NCI-H2171 treated with DMSO at 0.1 percent for 48 hours (cell line): Measurements from ENCODE around the gene CDKN2AIP.
"Not testable (repeated sequence)": the region's sequence is repeated elsewhere in the genome, so short reads cannot be mapped to it uniquely, and the experiment has no call there.

Source experiments
- DNase-seq: peaks from one replicate; lab custom pipeline; 2025; lab: John Stamatoyannopoulos, UW

CDKN2AIP gene

DNA sequence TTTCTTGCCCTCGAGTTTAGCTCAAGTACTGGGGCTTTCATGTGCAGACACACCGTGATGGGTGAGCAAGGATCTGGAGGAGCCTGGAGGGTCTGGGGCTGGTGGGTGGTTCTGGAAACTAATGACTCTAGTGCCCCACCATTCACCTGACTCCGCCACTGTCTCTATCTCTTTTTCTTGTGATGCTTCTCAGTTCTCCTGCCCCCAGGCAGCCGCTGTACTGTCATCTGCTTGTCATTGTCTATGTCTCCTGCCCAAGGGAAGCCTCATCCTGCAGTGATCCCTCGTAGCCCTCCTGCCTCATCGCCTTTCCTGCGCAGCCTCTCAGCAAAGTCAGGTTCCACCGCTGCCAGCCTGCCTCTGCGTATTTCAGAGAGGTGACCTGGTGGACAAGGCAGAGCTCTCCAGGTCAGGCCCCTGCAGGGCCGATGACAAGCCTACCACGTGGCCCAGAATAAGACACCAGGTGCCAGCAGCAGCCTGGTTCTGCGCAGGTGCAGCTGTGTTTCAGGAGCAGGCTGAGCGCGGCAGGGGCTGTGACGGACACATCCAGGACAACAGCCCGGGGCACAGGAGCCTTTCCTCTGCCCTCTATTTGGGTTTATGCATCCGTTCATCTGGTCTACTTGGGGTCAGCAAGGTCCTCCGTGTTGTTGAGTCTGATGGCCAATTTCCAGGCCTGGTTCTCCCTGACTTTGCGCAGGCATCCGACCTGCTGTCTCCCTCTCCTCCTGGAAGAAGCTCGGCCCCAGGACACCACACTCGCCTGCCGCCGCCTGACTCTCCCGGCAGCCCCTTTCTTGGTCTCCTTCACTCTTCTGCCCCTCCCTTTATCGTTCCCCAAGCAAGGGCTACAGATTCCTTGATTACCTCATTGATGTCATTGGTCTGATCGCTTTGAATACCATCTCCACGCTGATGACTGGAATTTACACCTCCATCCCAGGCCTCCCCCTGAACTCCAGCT is 30.9 kb upstream of the CDKN2AIP start:
- DNase-seq: no peak

- peak; percentile 66 for DNase-seq
Observed at GRCh38 chr4:183416879-183417755, 27.3 kb upstream of the CDKN2AIP start.

- no peak for DNase-seq
Observed at GRCh38 chr4:183422962-183423631, 21.3 kb upstream of the CDKN2AIP start.

DNA sequence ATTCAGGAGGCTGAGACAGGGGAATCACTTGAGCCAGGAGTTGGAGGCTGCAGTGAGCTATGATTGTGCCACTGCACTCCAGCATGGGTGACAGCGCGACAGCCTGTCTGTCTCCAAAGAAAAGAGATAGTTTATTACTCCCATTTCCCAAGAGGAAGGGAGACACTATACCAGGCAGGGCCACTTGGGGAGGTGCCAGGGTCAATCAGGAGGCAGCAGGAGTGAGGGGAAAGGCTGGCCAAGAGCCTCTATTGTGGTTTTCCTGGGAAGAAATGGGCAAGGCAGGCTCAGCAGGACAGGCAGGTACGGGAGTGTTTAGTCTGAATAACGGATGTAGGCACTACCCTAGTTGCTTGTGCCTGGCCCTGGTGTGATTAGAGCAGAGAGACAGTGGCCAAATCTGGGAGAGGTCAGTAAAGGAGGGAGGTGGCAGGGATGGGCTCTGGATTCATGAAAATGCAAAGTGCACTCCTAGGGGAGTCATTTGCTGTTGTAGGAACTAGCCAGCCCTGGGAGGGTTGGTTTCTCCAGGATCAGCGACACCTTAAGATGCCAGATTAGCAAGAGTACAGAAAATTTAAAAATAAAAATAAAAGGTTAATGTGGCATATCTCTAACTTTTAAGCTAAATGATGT is 20.2 kb upstream of the CDKN2AIP start:
- DNase-seq: no peak

DNA sequence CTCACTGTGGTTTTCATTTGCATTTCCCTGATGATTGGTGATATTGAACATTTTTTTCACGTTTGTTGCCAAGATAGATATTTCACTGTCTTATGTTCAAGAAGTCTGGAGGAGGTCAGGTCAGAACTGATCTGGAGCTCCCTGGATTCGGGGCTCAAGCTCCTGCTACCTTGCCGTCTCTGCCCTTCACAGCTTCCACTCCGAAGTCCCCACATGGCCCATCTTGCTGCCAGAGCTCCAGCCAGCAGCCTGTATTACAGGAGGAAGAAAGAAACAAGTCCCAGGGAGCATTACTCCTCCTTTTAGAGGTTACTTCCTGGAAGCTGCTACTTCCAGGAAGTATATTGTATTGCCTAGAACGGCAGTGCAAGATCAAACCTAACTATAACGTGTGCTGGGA is 17.9 kb upstream of the CDKN2AIP start:
- no peak for DNase-seq

- DNase-seq: no peak
Observed at GRCh38 chr4:183429489-183429888, 14.9 kb upstream of the CDKN2AIP start.

DNA sequence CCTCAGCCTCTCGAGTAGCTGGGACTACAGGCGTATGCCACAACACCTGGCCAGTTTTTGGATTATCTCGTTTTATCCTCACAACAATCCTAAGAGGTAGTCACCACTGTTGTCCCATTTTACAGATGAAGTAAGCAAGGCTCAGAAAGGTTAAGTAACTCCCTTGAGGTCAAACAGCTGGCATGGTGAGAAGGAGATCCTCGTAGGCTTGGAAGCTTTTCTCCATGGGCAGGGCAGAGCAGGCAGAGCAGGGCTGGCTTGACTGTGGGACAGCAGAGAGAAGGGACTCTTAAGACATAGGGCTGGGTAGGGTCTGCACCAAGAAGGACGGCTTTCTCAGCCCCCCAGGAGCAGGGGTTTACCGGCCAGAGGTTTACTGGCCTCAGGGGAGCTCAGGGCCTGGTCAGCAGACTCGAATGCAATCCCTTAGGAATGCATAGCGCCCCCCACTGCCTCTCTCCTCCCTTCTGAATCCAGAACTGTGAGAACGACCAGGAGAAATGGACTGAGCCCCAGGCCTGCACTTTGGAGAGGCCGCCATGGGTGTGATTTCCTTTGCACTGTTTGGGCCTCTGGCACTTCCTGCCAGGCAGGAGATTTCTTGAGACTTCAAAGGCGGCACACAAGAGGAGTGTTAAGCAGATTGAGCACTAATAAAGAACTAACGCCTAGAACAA is 14.0 kb upstream of the CDKN2AIP start:
- DNase-seq: no peak

DNA sequence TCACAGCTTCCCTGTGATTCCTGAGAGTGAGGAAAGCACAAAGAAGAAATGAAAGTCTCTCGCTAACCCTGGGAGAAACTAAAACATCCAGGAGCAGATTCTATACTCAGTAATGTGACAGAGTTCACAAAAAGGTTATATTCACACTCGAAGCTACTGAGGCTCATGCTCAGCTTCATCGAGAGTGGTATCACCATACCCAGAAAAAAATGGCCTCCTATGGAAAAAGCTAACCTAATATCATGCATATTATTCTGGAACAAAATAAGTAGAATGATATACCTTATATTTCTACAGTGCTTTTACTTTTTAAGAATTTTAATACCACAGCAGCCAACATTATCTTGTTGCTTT is 13.5 kb upstream of the CDKN2AIP start:
- no peak for DNase-seq

- DNase-seq: no peak
Observed at GRCh38 chr4:183431614-183432013, 12.8 kb upstream of the CDKN2AIP start.

DNA sequence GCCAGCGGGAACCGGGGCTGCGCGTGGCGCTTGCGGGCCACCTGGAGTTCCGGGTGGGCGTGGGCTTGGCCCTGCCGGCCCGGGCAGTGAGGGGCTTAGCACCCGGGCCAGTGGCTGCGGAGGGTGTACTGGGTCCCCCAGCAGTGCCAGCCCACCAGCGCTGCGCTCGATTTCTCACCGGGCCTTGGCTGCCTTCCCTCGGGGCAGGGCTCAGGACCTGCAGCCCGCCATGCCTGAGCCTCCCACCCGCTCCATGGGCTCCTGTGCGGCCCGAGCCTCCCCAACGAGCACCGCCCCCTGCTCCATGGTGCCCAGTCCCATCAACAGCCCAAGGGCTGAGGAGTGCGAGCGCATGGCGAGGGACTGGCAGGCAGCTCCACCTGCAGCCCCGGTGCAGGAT is 11.3 kb upstream of the CDKN2AIP start:
- not testable (repeated sequence) for DNase-seq

DNA sequence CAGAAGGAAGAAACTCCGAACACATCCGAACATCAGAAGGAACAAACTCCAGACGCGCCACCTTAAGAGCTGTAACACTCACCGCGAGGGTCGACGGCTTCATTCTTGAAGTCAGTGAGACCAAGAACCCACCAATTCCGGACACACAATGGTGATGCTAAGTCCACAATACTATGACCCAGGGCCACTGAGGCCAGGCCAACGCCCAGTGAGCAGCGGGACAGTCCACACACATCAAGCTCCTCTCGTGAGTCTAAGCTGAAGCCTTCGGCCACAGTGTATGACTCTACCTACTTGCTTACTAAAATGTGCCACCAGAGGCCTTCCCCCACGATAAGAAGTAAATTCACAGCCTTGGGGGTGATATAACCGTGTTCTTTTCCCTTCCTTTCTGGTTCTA is 10.2 kb upstream of the CDKN2AIP start:
- no peak for DNase-seq

- no peak for DNase-seq
Observed at GRCh38 chr4:183434666-183435190, 9.7 kb upstream of the CDKN2AIP start.

- no peak for DNase-seq
Observed at GRCh38 chr4:183435803-183436202, 8.6 kb upstream of the CDKN2AIP start.

GRCh38 chr4:183436417-183436816 is 8.0 kb upstream of the CDKN2AIP start:
- no peak for DNase-seq

GRCh38 chr4:183437452-183437851 is 7.0 kb upstream of the CDKN2AIP start:
- DNase-seq: no peak

GRCh38 chr4:183438458-183439113 is 5.8 kb upstream of the CDKN2AIP start:
- no peak for DNase-seq

DNA sequence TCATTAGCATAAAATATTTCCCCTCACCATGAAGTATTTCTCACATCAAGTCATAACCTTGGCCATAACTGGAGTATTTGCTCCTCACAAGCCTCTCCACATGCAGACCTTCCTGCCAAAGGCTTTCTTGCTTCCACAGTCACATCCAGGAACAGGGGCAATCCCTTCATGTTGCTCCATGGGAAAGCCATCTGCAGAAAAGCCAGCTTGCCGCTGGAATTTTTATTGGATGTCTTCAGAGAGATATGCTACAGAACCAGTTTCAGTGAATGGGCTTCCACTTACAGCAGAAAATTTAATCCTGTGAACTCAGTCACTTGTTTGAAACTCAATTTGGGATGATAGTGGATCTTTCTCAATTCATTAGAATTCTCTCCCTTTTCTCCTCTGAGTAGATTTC is 3.2 kb upstream of the CDKN2AIP start:
- no peak for DNase-seq

DNA sequence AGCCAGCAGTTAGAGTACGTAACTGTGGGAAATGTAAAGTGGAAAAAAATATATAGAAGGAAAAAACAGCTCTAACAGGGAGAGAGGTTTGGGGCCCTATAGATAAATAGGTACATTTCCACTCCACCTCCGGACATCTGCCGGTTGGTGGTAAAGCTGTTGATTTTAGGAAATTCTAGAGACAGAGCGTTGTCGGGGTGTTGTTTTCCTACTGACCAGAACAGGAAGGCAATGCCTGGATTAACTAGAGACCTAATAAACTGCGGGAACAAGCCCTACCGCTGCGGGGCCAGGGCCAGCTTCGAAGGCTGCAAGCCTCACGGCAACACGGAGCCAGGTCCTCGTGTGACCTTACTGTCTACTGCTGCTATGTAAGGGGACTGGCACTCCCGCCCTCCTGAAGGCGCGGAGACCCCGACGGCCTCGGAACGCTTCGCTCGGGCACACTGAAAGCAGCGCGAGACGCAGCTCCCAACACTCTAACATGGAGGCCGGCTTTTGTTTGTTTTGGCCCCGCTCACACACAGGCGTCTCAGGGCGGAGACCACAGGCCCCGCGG is 702 bp upstream of the CDKN2AIP start:
- DNase-seq: peak; percentile 47

DNA sequence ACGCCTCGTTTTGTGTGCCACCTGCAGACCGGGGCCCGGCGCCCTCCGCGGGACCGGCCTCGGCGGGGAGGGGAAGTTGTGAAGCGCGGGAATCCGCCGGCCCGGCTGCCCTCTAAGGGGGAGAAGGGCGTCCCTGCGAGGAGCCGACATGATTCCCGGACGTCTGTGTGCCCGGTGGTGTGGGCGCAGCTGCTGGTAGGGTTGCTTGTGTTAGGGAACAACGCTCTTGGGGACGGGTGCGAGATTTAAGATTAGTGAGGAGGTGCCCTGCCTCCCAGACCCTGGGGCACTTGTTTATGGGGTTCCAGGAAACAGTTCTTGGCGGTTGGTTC is 627 bp downstream of the CDKN2AIP start:
- peak; percentile 10 for DNase-seq

GRCh38 chr4:183447646-183448045 is 3.2 kb downstream of the CDKN2AIP start:
- DNase-seq: no peak
